ENCODE measurements around the gene MYLK.

Gene MYLK

GRCh38 chr3:123629747-123630047 is 254.4 kb downstream of the MYLK start:
- Histone ChIP-seq H3K4me1 (ENCODE audit: insufficient read depth, low read length, poor library complexity, severe bottlenecking) (peaks cover 4% of the 10 kb centered on the region), H3K36me3 (ENCODE audit: insufficient read depth, low read length) (no peaks in the 10 kb centered on the region), H3K27me3 (ENCODE audit: insufficient read depth, low read length, poor library complexity, severe bottlenecking) (no peaks in the 10 kb centered on the region), H3K9me3 (ENCODE audit: insufficient read depth, low read depth, low read length) (no peaks in the 10 kb centered on the region), H3F3A (ENCODE audit: low read depth) (no peaks in the 10 kb centered on the region), H3K4me3 (ENCODE audit: low read length, poor library complexity, severe bottlenecking) (no peak overlapping the region), H2AFZ (ENCODE audit: low read length) (no peak overlapping the region), H3K9me2 (replicated peaks; ENCODE audit: low read depth, low read length) (no peaks in the 10 kb centered on the region), H4K20me1 (ENCODE audit: insufficient read depth, low read length, poor library complexity, severe bottlenecking) (no peaks in the 10 kb centered on the region), H3K4me2 (ENCODE audit: low read depth, low read length, poor library complexity, severe bottlenecking) (no peak overlapping the region), H3K79me2 (ENCODE audit: insufficient read depth, low read length) (no peaks in the 10 kb centered on the region), H3K9ac (ENCODE audit: low read depth, low read length, poor library complexity, severe bottlenecking) (no peak overlapping the region)
- TF ChIP-seq CTCF (conservative IDR thresholded peaks at IDR 0.05; ENCODE audit: low read length) (no peak), EZH2phosphoT487 (IDR thresholded peaks at IDR 0.05; ENCODE audit: borderline replicate concordance) (no peak)

GRCh38 chr3:123628996-123629746 is 255.0 kb downstream of the MYLK start:
- TF ChIP-seq CTCF (conservative IDR thresholded peaks at IDR 0.05; ENCODE audit: low read length) (no peak), EZH2phosphoT487 (IDR thresholded peaks at IDR 0.05; ENCODE audit: borderline replicate concordance) (no peak)
- H3K36me3 ChIP-seq (ENCODE audit: insufficient read depth, low read length): no peaks in the 10 kb centered on the region
- no peak overlapping the region for H3K4me3 ChIP-seq (ENCODE audit: low read length, poor library complexity, severe bottlenecking)
- H3K9me3 ChIP-seq (ENCODE audit: insufficient read depth, low read depth, low read length): no peaks in the 10 kb centered on the region
- H4K20me1 ChIP-seq (ENCODE audit: insufficient read depth, low read length, poor library complexity, severe bottlenecking): no peaks in the 10 kb centered on the region
- no peak overlapping the region for H3K4me2 ChIP-seq (ENCODE audit: low read depth, low read length, poor library complexity, severe bottlenecking)
- no peaks in the 10 kb centered on the region for H3K79me2 ChIP-seq (ENCODE audit: insufficient read depth, low read length)
- no peaks in the 10 kb centered on the region for H3K9me2 ChIP-seq (replicated peaks; ENCODE audit: low read depth, low read length)
- no peak overlapping the region for H2AFZ ChIP-seq (ENCODE audit: low read length)
- H3F3A ChIP-seq (ENCODE audit: low read depth): no peaks in the 10 kb centered on the region
- H3K9ac ChIP-seq (ENCODE audit: low read depth, low read length, poor library complexity, severe bottlenecking): no peak overlapping the region
- no peaks in the 10 kb centered on the region for H3K4me1 ChIP-seq (ENCODE audit: insufficient read depth, low read length, poor library complexity, severe bottlenecking)
- no peaks in the 10 kb centered on the region for H3K27me3 ChIP-seq (ENCODE audit: insufficient read depth, low read length, poor library complexity, severe bottlenecking)

GRCh38 chr3:123627673-123628670 is 256.2 kb downstream of the MYLK start:
- no peak for TF ChIP-seq EZH2phosphoT487 (IDR thresholded peaks at IDR 0.05; ENCODE audit: borderline replicate concordance)
- TF ChIP-seq CTCF (conservative IDR thresholded peaks at IDR 0.05; ENCODE audit: low read length): no peak
- Histone ChIP-seq H3K9me2 (replicated peaks; ENCODE audit: low read depth, low read length) (no peaks in the 10 kb centered on the region), H4K20me1 (ENCODE audit: insufficient read depth, low read length, poor library complexity, severe bottlenecking) (no peaks in the 10 kb centered on the region), H3K4me2 (ENCODE audit: low read depth, low read length, poor library complexity, severe bottlenecking) (no peak overlapping the region), H3K79me2 (ENCODE audit: insufficient read depth, low read length) (no peaks in the 10 kb centered on the region), H3K4me1 (ENCODE audit: insufficient read depth, low read length, poor library complexity, severe bottlenecking) (no peaks in the 10 kb centered on the region), H3K27me3 (ENCODE audit: insufficient read depth, low read length, poor library complexity, severe bottlenecking) (no peaks in the 10 kb centered on the region), H3F3A (ENCODE audit: low read depth) (no peaks in the 10 kb centered on the region), H3K9ac (ENCODE audit: low read depth, low read length, poor library complexity, severe bottlenecking) (no peak overlapping the region), H3K9me3 (ENCODE audit: insufficient read depth, low read depth, low read length) (no peaks in the 10 kb centered on the region), H2AFZ (ENCODE audit: low read length) (no peak overlapping the region), H3K36me3 (ENCODE audit: insufficient read depth, low read length) (no peaks in the 10 kb centered on the region), H3K4me3 (ENCODE audit: low read length, poor library complexity, severe bottlenecking) (no peak overlapping the region)

All from Loucy (cell line).